ENCODE measurements around the gene MRPS34.

The MRPS34 gene

GRCh38 chr16:1749152-1750117, 23.5 kb downstream of the MRPS34 start:
- DNase-seq (ENCODE audit: low read depth in 2 of 2), result peak in 1 of 2 donors; percentile 67
- H3K4me3 ChIP-seq (replicated peaks in 1 of 2; ENCODE audit: low read depth in 2 of 2, low read length in 2 of 2), result no peak overlapping the region
- TF ChIP-seq CTCF (IDR thresholded peaks at IDR 0.05; ENCODE audit: low read depth, low read length), result no peak

- H3K4me3 ChIP-seq (replicated peaks in 1 of 2; ENCODE audit: low read depth in 2 of 2, low read length in 2 of 2), result no peak overlapping the region
- DNase-seq (ENCODE audit: low read depth in 2 of 2), result no peak
- TF ChIP-seq CTCF (IDR thresholded peaks at IDR 0.05; ENCODE audit: low read depth, low read length), result no peak
These were observed 25.0 kb downstream of the MRPS34 start for GRCh38 chr16:1747934-1748333.

GRCh38 chr16:1746693-1747195, 26.2 kb downstream of the MRPS34 start:
- H3K4me3 ChIP-seq (replicated peaks in 1 of 2; ENCODE audit: low read depth in 2 of 2, low read length in 2 of 2), result no peak overlapping the region
- DNase-seq (ENCODE audit: low read depth in 2 of 2), result peak in 1 of 2 donors; percentile 72
- TF ChIP-seq CTCF (IDR thresholded peaks at IDR 0.05; ENCODE audit: low read depth, low read length), result no peak

- TF ChIP-seq CTCF (IDR thresholded peaks at IDR 0.05; ENCODE audit: low read depth, low read length), result no peak
- H3K4me3 ChIP-seq (replicated peaks in 1 of 2; ENCODE audit: low read depth in 2 of 2, low read length in 2 of 2), result no peak overlapping the region
- peak; percentile 65 to 84 for DNase-seq (ENCODE audit: low read depth in 2 of 2)
These were observed 26.8 kb downstream of the MRPS34 start for GRCh38 chr16:1745900-1746692.

GRCh38 chr16:1745181-1745899, 27.6 kb downstream of the MRPS34 start:
- DNase-seq (ENCODE audit: low read depth in 2 of 2), result peak; percentile 39 to 61
- H3K4me3 ChIP-seq (replicated peaks in 1 of 2; ENCODE audit: low read depth in 2 of 2, low read length in 2 of 2), result no peak overlapping the region
- TF ChIP-seq CTCF (IDR thresholded peaks at IDR 0.05; ENCODE audit: low read depth, low read length), result no peak

- DNase-seq (ENCODE audit: low read depth in 2 of 2), result no peak
- H3K4me3 ChIP-seq (replicated peaks in 1 of 2; ENCODE audit: low read depth in 2 of 2, low read length in 2 of 2), result no peak overlapping the region
- no peak for TF ChIP-seq CTCF (IDR thresholded peaks at IDR 0.05; ENCODE audit: low read depth, low read length)
These were observed 28.5 kb downstream of the MRPS34 start for GRCh38 chr16:1744338-1744840.

Data from cardiac fibroblast (primary cell).